SKM-1 (cell line): ENCODE data around the gene RGCC.
"Not testable (repeated sequence)": the region's sequence is repeated elsewhere in the genome, so short reads cannot be mapped to it uniquely, and the experiment has no call there.

Experiments
- DNase-seq: peaks from one replicate; lab custom pipeline; 2025; ENCODE audit not compliant: unreplicated experiment; lab: John Stamatoyannopoulos, UW

The RGCC gene

DNA sequence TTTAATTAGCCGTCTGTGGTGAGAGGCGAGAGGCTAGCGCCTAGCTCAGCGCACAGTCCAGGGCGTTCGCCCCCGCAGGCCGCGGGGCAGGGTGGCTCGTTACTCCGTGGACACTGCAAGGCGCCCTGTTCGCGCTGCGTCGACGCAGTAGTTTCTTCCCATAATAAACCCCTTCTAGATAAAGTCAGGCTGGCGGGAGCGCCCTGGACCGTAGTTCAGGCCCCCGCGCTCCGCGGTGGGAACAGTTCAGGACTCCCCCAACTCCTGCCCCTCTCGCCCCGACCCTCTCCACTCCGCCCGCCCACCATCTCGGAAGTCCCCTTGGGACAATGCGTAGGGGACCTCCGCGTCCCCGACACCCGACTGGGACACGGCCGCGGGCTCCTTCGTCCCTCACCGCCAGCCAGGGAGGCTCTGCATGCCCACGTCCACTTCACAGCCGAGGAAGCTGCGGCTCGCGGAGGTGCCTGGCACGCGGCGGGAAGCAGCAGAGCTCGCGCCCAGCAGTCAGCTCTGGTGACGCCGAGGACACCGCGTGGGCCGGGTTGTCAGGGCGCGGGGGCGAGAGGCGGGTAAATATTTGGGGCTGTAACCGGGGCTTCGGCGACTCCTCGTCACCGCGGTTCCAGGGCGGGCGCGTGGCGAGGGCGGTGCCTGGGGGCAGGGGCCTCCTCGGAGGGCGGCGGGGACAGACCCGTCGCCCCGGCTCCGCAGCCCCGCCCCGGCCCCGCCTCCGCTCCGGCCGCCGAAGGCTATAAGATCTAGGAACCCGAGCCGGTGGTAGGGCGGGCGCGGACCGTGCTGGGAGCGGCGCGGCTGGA lies at the start of gene RGCC:
Gene RGCC, plus strand, starts transcription at position 783 of the 821 bp plus-strand sequence. CDS start 158 bp downstream, outside the sequence.
- no peak for DNase-seq

- no peak for DNase-seq
These were observed 49.2 kb upstream of the RGCC start for GRCh38 chr13:41408121-41408520.

DNA sequence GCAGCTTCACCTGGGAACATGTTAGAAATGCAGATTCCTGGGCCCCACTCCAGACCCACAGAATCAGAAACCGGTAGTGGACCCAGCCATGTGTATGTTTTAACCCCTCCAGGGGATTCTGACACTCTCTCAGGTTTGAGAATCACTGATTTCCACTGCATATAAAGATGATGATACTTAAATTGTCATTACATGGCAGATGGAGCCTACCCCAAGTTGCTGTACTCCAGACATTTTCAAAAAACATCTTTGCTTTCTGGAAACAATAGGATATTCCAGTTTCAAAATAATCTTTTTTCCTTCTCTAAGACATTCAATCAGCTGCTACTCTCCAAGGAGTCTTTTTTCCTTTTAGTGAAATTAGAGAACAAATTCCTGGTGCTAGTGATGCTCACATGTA lies 48.6 kb upstream of the RGCC start:
- DNase-seq, result no peak

DNA sequence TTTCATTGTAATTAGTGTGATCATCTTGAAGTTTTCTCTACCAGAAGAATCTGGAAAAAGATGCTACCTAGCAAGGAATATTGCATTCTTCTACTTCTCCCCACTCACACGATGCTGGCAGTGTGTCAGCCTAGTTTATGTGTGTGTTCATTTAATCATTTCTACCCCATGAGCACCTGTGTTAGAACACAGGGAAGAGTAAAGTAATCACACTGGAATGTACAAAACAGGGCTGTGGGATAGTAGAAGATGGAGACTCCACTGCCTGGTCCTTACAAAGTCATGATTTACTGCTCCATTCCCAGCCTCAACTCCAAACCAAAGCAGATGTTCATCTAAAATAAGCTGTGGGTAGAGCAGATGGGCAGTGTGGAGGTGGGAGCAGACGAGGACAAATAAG lies 47.7 kb upstream of the RGCC start:
- DNase-seq, result no peak

DNA sequence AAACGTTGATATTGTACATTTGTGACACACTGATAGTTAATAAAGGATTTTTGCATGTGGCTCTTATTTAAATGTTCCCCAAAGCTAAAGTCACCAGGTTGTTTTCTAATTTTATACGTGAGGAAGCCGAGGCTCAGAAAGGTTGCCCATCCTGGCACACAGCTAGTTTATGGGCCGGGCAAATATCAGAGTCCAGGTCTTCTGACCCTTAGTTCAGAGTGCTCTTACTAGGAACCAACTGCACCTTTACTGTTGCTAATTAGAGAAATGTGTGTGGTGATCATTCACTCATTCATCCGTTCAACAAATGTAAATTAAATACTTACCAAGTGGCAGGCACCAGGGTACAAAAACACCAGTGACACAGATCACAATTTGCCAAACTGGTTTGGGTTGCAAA lies 46.3 kb upstream of the RGCC start:
- DNase-seq, result no peak

GRCh38 chr13:41411522-41411921 lies 45.8 kb upstream of the RGCC start:
- DNase-seq, result no peak

DNA sequence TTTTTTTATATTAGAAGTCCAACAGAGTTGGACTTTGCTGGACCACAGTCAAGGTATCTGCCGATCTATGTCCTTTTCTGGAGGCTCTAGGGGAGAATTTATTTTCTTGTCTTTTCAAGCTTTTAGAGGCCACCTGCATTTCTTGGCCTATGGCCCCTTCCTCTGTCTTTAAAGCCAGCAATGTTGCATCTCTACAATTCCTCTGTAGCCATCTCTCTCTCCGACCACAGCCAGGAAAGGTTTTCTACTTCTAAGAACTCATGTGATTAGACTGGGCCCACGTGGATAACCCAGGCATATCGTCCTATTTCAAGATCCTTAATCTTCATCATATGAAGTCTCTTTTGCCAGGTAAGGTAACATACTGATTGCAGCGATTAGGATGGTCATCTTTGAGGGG lies 43.5 kb upstream of the RGCC start:
- no peak for DNase-seq

- no peak for DNase-seq
These were observed 41.1 kb upstream of the RGCC start for GRCh38 chr13:41416276-41416675.

DNA sequence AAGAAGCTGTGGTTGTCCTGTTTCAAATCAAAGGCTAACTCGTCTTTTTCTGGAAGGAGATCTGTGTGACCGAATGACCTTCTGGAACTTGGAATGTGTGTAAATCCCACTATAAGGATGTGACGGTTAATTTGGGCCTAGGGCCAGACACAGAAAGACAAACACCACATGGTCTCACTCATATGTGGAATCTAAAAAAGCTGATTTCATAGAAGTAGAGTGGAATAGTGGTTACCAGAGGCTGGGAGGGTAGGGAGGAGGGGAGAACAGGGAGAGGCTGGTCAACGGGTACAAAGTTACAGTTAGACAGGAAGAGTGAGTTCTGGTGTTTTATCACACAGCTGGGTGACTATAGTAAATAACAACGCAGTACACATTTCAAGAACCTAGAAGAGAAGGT lies 39.3 kb upstream of the RGCC start:
- no peak for DNase-seq

GRCh38 chr13:41418731-41419130 lies 38.6 kb upstream of the RGCC start:
- no peak for DNase-seq

- DNase-seq, result no peak
These were observed 38.1 kb upstream of the RGCC start for GRCh38 chr13:41419206-41419605.

GRCh38 chr13:41420146-41420545 lies 37.2 kb upstream of the RGCC start:
- no peak for DNase-seq

GRCh38 chr13:41421330-41421729 lies 36.0 kb upstream of the RGCC start:
- DNase-seq, result not testable (repeated sequence)

GRCh38 chr13:41421983-41422382 lies 35.4 kb upstream of the RGCC start:
- not testable (repeated sequence) for DNase-seq

- DNase-seq, result not testable (repeated sequence)
These were observed 34.1 kb upstream of the RGCC start for GRCh38 chr13:41423259-41423658.

DNA sequence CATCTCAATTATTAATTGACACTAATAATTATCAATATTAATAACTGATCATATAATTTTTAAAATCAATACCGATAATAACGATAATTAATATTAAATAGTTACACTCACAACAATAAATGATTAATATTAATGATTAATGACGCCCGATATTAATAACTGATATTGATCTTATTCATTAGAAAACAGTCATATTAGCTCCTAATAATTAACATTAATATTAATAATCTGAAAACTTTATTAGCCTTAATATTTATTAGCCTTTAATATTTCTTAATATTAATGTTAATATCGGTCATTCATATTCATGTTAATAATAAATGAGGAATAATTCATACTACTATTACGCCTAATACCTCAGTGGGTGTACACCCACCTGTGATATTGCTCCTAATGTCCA lies 32.7 kb upstream of the RGCC start:
- not testable (repeated sequence) for DNase-seq

- no peak for DNase-seq
These were observed 31.3 kb upstream of the RGCC start for GRCh38 chr13:41426047-41426446.

GRCh38 chr13:41427666-41428065 lies 29.7 kb upstream of the RGCC start:
- no peak for DNase-seq

GRCh38 chr13:41428155-41428554 lies 29.2 kb upstream of the RGCC start:
- no peak for DNase-seq

DNA sequence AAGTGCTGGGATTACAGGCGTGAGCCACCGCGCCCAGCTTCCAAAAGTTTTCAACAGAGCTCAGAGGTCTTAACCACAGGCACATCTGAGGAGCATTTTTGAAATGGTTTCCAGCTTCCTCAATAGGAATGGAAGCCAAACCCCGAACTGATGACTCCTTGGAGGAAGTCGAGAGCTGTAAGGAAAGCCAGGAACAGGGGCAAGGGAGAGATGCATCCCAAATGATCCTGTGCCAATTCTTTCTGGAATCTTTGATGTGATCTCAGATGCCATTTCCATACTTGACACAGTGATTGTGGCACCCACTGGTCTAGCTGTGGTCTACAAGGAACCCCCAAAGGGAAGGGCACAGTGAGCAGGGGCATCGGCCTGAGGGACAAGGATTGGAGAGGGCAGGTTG lies 23.3 kb upstream of the RGCC start:
- not testable (repeated sequence) for DNase-seq

DNA sequence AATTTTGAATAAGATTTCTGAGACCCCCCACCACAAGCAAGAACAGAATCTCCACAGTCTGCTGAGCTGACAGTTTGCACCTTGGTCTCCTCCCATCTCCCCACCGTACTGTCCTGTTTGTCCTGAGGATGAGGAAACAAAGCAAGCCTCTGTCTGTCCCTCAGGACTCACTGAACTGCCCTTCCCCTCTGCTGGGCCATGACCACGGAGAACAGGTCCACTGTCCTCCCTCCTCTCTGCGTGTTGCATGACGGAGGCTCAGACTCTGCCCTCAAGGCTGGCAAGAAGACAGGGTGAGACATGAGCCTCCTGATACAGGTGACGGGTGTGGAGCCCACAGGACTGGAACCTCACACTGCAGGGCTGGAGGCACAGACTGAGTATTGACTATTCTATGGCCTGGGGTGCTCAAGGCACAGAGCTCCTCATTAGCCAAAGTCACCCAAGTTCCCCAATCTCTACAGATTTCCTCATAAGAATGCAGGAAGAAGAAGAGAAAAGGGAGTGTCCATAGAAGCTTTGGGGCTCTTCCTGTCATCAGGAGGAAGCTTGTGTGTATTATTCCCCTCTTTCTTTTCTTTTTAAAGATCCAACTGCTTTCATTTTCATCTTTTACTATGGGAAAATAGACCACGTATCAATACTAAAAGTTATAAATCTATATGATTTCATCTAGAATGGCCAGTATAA lies 22.4 kb upstream of the RGCC start:
- DNase-seq, result no peak

DNA sequence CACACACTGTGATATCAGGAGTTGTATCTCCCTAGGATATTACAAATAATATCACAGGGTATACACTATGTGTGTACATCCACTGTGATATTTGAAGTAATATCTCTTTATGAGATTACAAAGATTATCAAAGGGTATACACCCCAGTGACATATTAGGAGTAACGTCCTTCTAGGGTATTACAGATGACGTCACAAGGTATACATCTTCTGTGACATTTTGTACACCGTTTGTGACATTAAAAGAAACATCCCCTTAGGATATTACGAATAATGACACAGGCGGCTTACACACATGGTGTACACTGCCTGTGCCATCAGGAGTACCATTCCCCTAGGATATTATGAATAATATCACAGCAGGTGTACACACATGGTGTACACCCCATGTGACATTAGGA lies 13.4 kb upstream of the RGCC start:
- DNase-seq, result no peak
